HCT116 (cell line): ENCODE data around the gene ARAP1. TPM values are rescaled to one million over a fixed set of nuclear protein-coding genes. Genes with fewer than 3 reads are reported as not detected.
"Not testable (repeated sequence)": the region's sequence is repeated elsewhere in the genome, so short reads cannot be mapped to it uniquely, and the experiment has no call there.

Source experiments
- ATAC-seq: fragments of 200-7000 bp; cut with Tn5 transposase; 2 replicates; pipeline ENCODE4 v1.9.1; 2020; ENCODE audit warnings: mild to moderate bottlenecking, moderate library complexity
- BruUV-seq: library from RNA; stranded (reverse); fragments of 400-500 nt; replicated peaks from 2 replicates; lab custom pipeline; 2021; lab: Mats Ljungman, UMichigan
- CTCF ChIA-PET: fragments of 300-600 bp; sonication (Branson Sonifier 250); formaldehyde crosslinking; loops from one replicate; lab custom pipeline; 2021; ENCODE audit warnings: antibody characterized with exemption; lab: Charles Lee
- POLR2A ChIA-PET: fragments of 300-600, 350-600 bp; sonication (Branson Sonifier 250); formaldehyde crosslinking; loops from one replicate; lab custom pipeline; 2021; ENCODE audit warnings: antibody characterized with exemption; lab: Charles Lee
- RAD21 ChIA-PET, 2 experiments: fragments of 300-600 bp; sonication (Branson Sonifier 250); formaldehyde crosslinking; loops; one replicate each; lab custom pipeline; 2023; ENCODE audit warnings: low total read pairs in 2 of 2; ENCODE audit not compliant: uncharacterized antibody in 2 of 2, unreplicated experiment in 2 of 2, low non-redundant PET in 1 of 2; lab: Charles Lee
- DNase-seq: peaks from one replicate; pipeline ENCODE4 v3.0.0-alpha.2; 2010; ENCODE audit warnings: low read depth, low spot score
- H2AFZ ChIP-seq: fragments of 200-600 bp; shearing (Covaris generic), sonication (generic); 2 replicates; pipeline ENCODE4 v1.6.1; 2017; ENCODE audit warnings: low read depth, mixed run types, mixed read lengths, antibody characterized with exemption, low read length; ENCODE audit not compliant: poor library complexity, severe bottlenecking
- H3K27ac ChIP-seq: 2 replicates; pipeline ENCODE4 v1.5.1; 2012; ENCODE audit warnings: low read depth, low read length
- H3K27me3 ChIP-seq: fragments of 200-600 bp; sonication (generic); 2 replicates; pipeline ENCODE4 v1.6.1; 2016; ENCODE audit warnings: mixed run types, low read length, mixed read lengths; ENCODE audit not compliant: insufficient read depth
- H3K36me3 ChIP-seq, 2 experiments: fragments of 200-500 bp in 1 of 2; fragments of 200-600 bp in 1 of 2; sonication (Bioruptor generic) in 1 of 2; sonication (generic) in 1 of 2; 2 replicates each; pipeline versions ENCODE4 v1.5.1 to v1.6.1; 2014 to 2016; ENCODE audit warnings: low read length in 2 of 2, inconsistent platforms in 1 of 2, mixed read lengths in 1 of 2, mixed run types in 1 of 2; ENCODE audit not compliant: insufficient read depth in 2 of 2, control insufficient read depth in 1 of 2
- H3K4me1 ChIP-seq, 2 experiments: fragments of 200-600 bp in 1 of 2; sonication (generic) in 1 of 2; 2 replicates each; pipeline versions ENCODE4 v1.5.1 to v1.6.1; 2012 to 2017; ENCODE audit warnings: low read length in 2 of 2, inconsistent platforms in 1 of 2, mild to moderate bottlenecking in 1 of 2, mixed read lengths in 1 of 2, mixed run types in 1 of 2, moderate library complexity in 1 of 2; ENCODE audit not compliant: insufficient read depth in 2 of 2, control insufficient read depth in 1 of 2
- H3K4me2 ChIP-seq: fragments of 200-600 bp; sonication (generic); 2 replicates; pipeline ENCODE4 v1.6.1; 2017; ENCODE audit warnings: mixed run types, low read length, mixed read lengths
- H3K4me3 ChIP-seq, 2 experiments: fragments of 200-600 bp in 1 of 2; sonication (generic) in 1 of 2; replicated peaks in 1 of 2; 2 replicates each; pipeline ENCODE4 v1.5.1; 2011 to 2016; ENCODE audit warnings: low read length in 2 of 2, control low read depth in 1 of 2, low read depth in 1 of 2, mild to moderate bottlenecking in 1 of 2, mixed read lengths in 1 of 2, mixed run types in 1 of 2
- H3K79me2 ChIP-seq: fragments of 200-600 bp; sonication (generic); 2 replicates; pipeline ENCODE4 v1.6.1; 2017; ENCODE audit warnings: mild to moderate bottlenecking, mixed run types, low read length, moderate library complexity, mixed read lengths; ENCODE audit not compliant: insufficient read depth
- H3K9ac ChIP-seq: fragments of 200-600 bp; sonication (generic); 2 replicates; pipeline ENCODE4 v1.6.1; 2016; ENCODE audit warnings: low read length, mixed read lengths
- H3K9me2 ChIP-seq: fragments of 200-600 bp; sonication (generic), shearing (Covaris generic); 2 replicates; pipeline ENCODE4 v1.6.1; 2017; ENCODE audit warnings: mixed run types, mild to moderate bottlenecking, moderate library complexity; ENCODE audit not compliant: insufficient read depth
- H3K9me3 ChIP-seq, 2 experiments: fragments of 200-500 bp in 1 of 2; fragments of 200-600 bp in 1 of 2; sonication (Bioruptor generic) in 1 of 2; sonication (generic) in 1 of 2; 2 replicates each; pipeline ENCODE4 v1.6.1; 2014 to 2017; ENCODE audit warnings: low read length in 2 of 2, mixed read lengths in 2 of 2, inconsistent platforms in 1 of 2, low read depth in 1 of 2, mild to moderate bottlenecking in 1 of 2, mixed run types in 1 of 2, moderate library complexity in 1 of 2; ENCODE audit not compliant: control insufficient read depth in 1 of 2, insufficient read depth in 1 of 2
- H4K20me1 ChIP-seq: fragments of 200-600 bp; sonication (generic), shearing (Covaris generic); 2 replicates; pipeline ENCODE4 v1.6.1; 2017; ENCODE audit warnings: mixed run types, mild to moderate bottlenecking, moderate library complexity; ENCODE audit not compliant: insufficient read depth
- EGR1 ChIP-seq: IDR thresholded peaks from 2 replicates; pipeline ENCODE4 v1.6.1; 2012; ENCODE audit warnings: low read depth
- ELF1 ChIP-seq: IDR thresholded peaks from 2 replicates; pipeline ENCODE4 v1.6.1; 2012; ENCODE audit warnings: low read depth, borderline replicate concordance
- SIN3A ChIP-seq: IDR thresholded peaks from 2 replicates; pipeline ENCODE4 v1.6.1; 2012; ENCODE audit warnings: low read depth
- intact Hi-C: fragments of 100-400 bp; cut with micrococcal nuclease; formaldehyde crosslinking; loops from 2 replicates; pipeline ENCODE4 v1.10.0; 2022
- total RNA-seq: library from RNA; stranded (reverse); gene quantifications from one replicate; pipeline ENCODE4 v1.2.1, GENCODE V29; 2021; ENCODE audit not compliant: unreplicated experiment
- TF ChIP-seq, protein P1 (sequence below), 3 experiments: fragments of 200-600 bp in 1 of 3; sonication (generic) in 1 of 3; IDR thresholded peaks in 2 of 3; conservative IDR thresholded peaks in 1 of 3; 2 replicates each; pipeline ENCODE4 v1.5.1; 2012 to 2017; ENCODE audit warnings: low read depth in 2 of 3, low read length in 2 of 3, antibody characterized with exemption in 1 of 3, borderline replicate concordance in 1 of 3, control low read depth in 1 of 3, mild to moderate bottlenecking in 1 of 3, mixed read lengths in 1 of 3, mixed run types in 1 of 3, moderate library complexity in 1 of 3; ENCODE audit not compliant: insufficient read depth in 1 of 3

The ARAP1 gene
- total RNA-seq, 1 experiment from 2014 or later: 57.4 TPM

DNA sequence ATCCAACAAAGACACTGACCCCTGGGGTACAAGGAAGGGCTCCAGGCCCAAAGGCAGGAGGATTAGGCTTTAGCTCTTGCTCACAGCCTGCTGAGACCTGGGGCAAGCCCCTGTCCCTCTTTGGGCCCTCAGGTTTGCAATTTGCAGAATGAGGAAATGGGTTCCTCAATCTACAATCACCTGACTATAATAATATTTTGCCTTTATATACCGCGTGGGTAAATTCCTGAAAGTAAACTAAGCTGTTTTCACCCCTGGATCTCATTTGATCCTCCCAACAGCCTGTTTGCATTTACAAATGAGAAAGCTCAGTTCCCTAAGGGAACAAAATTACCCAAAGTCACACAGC, 40.8 kb upstream of the ARAP1 start (continued):
- TF ChIP-seq, protein P1, sequence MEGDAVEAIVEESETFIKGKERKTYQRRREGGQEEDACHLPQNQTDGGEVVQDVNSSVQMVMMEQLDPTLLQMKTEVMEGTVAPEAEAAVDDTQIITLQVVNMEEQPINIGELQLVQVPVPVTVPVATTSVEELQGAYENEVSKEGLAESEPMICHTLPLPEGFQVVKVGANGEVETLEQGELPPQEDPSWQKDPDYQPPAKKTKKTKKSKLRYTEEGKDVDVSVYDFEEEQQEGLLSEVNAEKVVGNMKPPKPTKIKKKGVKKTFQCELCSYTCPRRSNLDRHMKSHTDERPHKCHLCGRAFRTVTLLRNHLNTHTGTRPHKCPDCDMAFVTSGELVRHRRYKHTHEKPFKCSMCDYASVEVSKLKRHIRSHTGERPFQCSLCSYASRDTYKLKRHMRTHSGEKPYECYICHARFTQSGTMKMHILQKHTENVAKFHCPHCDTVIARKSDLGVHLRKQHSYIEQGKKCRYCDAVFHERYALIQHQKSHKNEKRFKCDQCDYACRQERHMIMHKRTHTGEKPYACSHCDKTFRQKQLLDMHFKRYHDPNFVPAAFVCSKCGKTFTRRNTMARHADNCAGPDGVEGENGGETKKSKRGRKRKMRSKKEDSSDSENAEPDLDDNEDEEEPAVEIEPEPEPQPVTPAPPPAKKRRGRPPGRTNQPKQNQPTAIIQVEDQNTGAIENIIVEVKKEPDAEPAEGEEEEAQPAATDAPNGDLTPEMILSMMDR (IDR thresholded peaks at IDR 0.05 in 2 of 3, conservative IDR thresholded peaks at IDR 0.05 in 1 of 3; ENCODE audit: borderline replicate concordance in 1 of 3, insufficient read depth in 1 of 3, low read depth in 2 of 3, low read length in 2 of 3): no peak
- no peak for TF ChIP-seq SIN3A
- no peak for TF ChIP-seq ELF1
- TF ChIP-seq, all 23 proteins: peak for 0

DNA sequence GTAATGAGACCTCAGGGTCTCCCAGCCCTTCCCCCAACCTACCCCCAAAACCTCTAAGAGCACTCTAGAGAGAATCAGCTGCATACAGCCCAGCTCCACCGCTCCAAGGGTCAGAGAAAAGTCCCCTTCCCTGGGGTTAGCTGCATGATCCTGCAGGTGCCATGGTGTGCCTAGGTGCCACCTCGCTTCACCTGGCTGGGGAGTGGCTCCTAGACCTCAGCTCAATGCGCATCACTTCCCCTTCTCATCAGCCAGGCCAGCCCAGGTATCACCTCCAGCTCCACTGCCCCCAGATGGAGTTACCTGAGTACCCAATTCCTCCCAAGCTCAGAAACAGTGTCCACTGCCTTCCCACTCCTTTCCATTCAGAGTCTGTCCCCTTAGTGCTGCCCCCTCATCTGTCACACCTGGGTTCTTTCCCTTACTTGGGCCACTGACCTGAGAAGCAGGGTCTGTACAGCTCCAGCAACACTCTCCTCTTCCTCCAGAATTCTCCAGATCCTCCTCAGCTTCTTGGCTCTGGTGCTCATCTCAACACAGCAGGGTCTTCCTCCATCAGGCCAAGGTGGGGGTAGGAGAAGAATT, 40.3 kb upstream of the ARAP1 start:
- Histone ChIP-seq H3K27ac (no peak overlapping the region), H4K20me1 (no peaks in the 10 kb centered on the region), H3K27me3 (no peaks in the 10 kb centered on the region), H3K36me3 (no peaks in the 10 kb centered on the region), H3K9ac (no peak overlapping the region), H3K4me2 (no peak overlapping the region), H3K79me2 (no peaks in the 10 kb centered on the region), H2AFZ (no peak overlapping the region), H3K9me3 (no peaks in the 10 kb centered on the region), H3K4me3 (no peak overlapping the region), H3K9me2 (no peaks in the 10 kb centered on the region), H3K4me1 (peaks cover 19 to 51% of the 10 kb centered on the region in 2 experiments)
- ChIA-PET RAD21 (interaction anchor here in 1 of 2 experiments (0.9 kb wide), 1 partner anchor 67 kb away, joined by 6 read pairs; no protein-coding TSS in a partner anchor), POLR2A (interaction anchor here (0.9 to 2.1 kb wide), 2 partner anchors 10 to 21 kb away, joined by 3 to 10 read pairs; no protein-coding TSS in a partner anchor), CTCF (interaction anchor here (0.9 to 2.9 kb wide), 4 partner anchors 10 to 322 kb away, joined by 3 to 26 read pairs (median 12); no protein-coding TSS in a partner anchor)
- BruUV-seq: no TSS peak
- intact Hi-C loops: no loop called here
- no peak for ATAC-seq
- TF ChIP-seq EGR1 (no peak), ELF1 (no peak)
- DNase-seq: no peak

DNA sequence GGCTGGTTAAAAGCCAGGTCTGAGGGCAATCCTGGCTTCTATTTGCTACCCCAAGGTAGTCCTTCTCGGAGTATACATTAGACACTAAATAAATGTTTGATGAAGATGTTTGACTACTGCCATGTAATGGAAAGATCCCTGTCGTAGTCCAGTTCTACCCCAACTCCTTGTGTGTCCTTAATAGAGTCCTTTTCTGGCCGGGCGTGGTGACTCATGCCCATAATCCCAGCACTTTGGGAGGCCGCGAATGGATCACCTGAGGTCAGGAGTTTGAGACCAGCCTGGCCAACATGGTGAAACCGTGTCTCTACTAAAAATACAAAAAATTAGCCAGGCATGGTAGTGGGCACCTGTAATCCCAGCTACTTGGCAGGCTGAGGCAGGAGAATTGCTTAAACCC, 39.0 kb upstream of the ARAP1 start:
- H3K9me2 ChIP-seq, H3K4me3 ChIP-seq, DNase-seq, H3K79me2 ChIP-seq, H3K9ac ChIP-seq, POLR2A ChIA-PET, H3K27me3 ChIP-seq, H3K36me3 ChIP-seq, H3K9me3 ChIP-seq, H3K27ac ChIP-seq, ATAC-seq, intact Hi-C loops, BruUV-seq, H3K4me2 ChIP-seq, H4K20me1 ChIP-seq, RAD21 ChIA-PET, H2AFZ ChIP-seq: not testable (repeated sequence)
- H3K4me1 ChIP-seq: peaks cover 19 to 57% of the 10 kb centered on the region in 2 experiments
- CTCF ChIA-PET: interaction anchor here (0.7 kb wide), 1 partner anchor 12 kb away, joined by 3 read pairs; no protein-coding TSS in a partner anchor
